ENCODE results near the gene TFR2.

The TFR2 gene

DNA sequence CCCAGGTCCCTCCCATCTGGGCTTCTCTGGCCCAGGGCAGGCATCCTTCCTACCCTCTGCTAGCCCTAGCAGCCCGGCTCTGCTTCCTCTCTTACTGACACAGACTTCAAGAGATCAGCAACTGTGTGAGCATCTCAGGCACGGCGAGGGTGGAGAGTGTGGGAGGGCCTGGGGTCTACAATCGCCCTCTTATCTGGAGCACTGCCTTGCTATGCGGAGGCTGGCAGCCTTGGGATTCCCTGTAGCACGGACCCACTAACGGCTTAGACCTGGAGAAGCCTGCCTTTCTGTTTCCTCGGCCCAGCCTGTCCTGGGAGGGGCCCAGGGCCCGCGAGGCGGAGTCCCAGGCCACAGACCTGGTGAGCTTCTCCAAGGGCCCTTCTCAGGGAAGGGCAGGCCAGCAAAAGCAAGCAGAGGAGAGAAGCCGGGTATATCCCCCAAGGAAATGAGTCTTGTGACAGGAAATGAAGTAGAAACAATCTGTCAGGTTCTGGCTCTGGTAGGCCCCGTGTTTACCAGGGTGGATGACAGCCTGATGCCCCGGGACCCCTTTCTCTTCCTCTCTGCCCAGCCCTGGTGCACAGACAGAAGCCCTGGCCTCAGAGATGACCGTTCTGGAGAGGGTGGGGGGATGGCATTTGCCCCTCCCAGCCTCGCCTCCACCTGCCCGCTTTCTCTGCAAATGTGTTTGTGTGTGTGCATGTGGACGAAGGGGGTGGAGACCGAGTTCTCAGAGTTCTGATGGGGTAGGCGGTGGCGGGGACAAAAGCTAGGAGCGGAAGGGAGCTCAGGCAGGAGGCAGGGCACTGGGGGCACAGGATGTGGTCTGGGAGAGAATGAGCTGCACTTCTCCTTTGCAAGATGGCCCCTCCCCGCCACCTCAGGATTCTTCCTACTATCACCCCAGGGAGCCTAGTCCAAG is 58.0 kb downstream of the TFR2 start:
- TF ChIP-seq, protein P1, sequence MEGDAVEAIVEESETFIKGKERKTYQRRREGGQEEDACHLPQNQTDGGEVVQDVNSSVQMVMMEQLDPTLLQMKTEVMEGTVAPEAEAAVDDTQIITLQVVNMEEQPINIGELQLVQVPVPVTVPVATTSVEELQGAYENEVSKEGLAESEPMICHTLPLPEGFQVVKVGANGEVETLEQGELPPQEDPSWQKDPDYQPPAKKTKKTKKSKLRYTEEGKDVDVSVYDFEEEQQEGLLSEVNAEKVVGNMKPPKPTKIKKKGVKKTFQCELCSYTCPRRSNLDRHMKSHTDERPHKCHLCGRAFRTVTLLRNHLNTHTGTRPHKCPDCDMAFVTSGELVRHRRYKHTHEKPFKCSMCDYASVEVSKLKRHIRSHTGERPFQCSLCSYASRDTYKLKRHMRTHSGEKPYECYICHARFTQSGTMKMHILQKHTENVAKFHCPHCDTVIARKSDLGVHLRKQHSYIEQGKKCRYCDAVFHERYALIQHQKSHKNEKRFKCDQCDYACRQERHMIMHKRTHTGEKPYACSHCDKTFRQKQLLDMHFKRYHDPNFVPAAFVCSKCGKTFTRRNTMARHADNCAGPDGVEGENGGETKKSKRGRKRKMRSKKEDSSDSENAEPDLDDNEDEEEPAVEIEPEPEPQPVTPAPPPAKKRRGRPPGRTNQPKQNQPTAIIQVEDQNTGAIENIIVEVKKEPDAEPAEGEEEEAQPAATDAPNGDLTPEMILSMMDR (IDR thresholded peaks at IDR 0.05; ENCODE audit: control insufficient read depth, extremely low read depth, insufficient read depth): no peak
- DNase-seq (ENCODE audit: low read depth): no peak
- H3K4me3 ChIP-seq (ENCODE audit: low read depth, low read length): peak overlapping the region; percentile 97

DNA sequence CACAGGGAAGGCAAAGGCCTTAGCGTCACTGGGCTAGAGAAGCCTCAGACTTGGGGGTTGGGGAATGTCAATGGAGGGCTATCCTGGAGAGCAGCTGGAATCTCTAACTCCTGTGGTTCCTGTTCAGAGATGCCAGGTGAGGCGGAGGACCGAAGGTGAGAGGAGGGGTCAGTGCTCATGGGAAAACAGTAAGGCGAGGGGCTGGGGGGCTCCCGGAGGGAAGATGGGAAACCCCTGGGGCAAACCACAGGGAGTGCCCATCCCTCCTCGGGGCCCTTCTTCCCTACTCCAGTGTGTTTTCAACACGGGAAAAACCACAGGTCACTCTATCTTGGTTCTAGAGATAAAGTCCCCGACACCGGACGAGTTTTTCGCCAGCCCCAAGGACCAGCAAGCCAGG is 58.7 kb downstream of the TFR2 start:
- DNase-seq (ENCODE audit: low read depth): no peak
- TF ChIP-seq, protein P1 (IDR thresholded peaks at IDR 0.05; ENCODE audit: control insufficient read depth, extremely low read depth, insufficient read depth): no peak
- H3K4me3 ChIP-seq (ENCODE audit: low read depth, low read length): peak overlapping the region; percentile 97

- H3K4me3 ChIP-seq (ENCODE audit: low read depth, low read length): peak overlapping the region; percentile 97
- TF ChIP-seq, protein P1 (IDR thresholded peaks at IDR 0.05; ENCODE audit: control insufficient read depth, extremely low read depth, insufficient read depth): no peak
- DNase-seq (ENCODE audit: low read depth): peak; percentile 49
These were observed 59.2 kb downstream of the TFR2 start for GRCh38 chr7:100582041-100582579.

GRCh38 chr7:100580466-100581283 is 60.7 kb downstream of the TFR2 start:
- DNase-seq (ENCODE audit: low read depth): no peak
- TF ChIP-seq, protein P1 (IDR thresholded peaks at IDR 0.05; ENCODE audit: control insufficient read depth, extremely low read depth, insufficient read depth): no peak

GRCh38 chr7:100578246-100579183 is 62.8 kb downstream of the TFR2 start:
- H3K4me3 ChIP-seq (ENCODE audit: low read depth, low read length): no peak overlapping the region
- TF ChIP-seq, protein P1 (IDR thresholded peaks at IDR 0.05; ENCODE audit: control insufficient read depth, extremely low read depth, insufficient read depth): no peak
- DNase-seq (ENCODE audit: low read depth): no peak

More at GRCh38 chr7:100580466-100581283, 60.7 kb downstream of the TFR2 start:
- no peak overlapping the region for H3K4me3 ChIP-seq (ENCODE audit: low read depth, low read length)

DNA sequence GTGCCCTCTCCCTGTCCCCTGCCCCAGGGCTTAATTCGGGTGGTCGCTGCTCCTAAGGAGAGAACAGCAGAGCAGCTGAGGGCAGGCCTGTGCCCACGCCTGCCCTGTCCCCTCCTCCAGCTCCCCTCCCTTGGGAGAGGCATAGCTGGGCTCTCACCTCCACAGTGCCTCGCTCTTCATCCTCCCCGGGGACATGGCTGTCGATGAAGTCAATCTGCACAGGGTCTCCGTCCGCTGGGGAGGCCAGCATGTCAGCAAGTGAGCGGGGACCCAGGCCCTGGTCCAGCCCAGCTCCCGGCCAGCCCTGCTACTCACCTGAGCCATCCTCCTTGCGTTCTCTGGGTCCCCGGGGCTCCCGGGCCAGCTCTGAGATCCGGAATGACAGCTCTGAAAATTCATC is 63.8 kb downstream of the TFR2 start:
- TF ChIP-seq, protein P1 (IDR thresholded peaks at IDR 0.05; ENCODE audit: control insufficient read depth, extremely low read depth, insufficient read depth): no peak
- H3K4me3 ChIP-seq (ENCODE audit: low read depth, low read length): no peak overlapping the region
- DNase-seq (ENCODE audit: low read depth): no peak

Data from LNCaP clone FGC (cell line).